CD4-positive, alpha-beta T cell (primary cell): ENCODE results near the gene LGR4. TPM values are rescaled to one million over a fixed set of nuclear protein-coding genes. Genes with fewer than 3 reads are reported as not detected.

Source experiments
- ATAC-seq: fragments of 200-7000 bp; cut with Tn5 transposase; one replicate; pipeline ENCODE4 v1.10.0; 2022; ENCODE audit warnings: mild to moderate bottlenecking; ENCODE audit not compliant: poor library complexity
- CTCF ChIA-PET: fragments of 350-600 bp; sonication (Branson Sonifier 250); formaldehyde crosslinking; loops from one replicate; lab custom pipeline; 2021; ENCODE audit warnings: antibody characterized with exemption, inconsistent platforms; lab: Charles Lee
- POLR2A ChIA-PET: fragments of 350-600 bp; sonication (Branson Sonifier 250); formaldehyde crosslinking; loops from one replicate; lab custom pipeline; 2021; ENCODE audit warnings: antibody characterized with exemption, inconsistent platforms; lab: Charles Lee
- DNase-seq, 14 experiments: peaks; one replicate each; pipeline ENCODE4 v3.0.0-alpha.2; 2013 to 2020; ENCODE audit warnings: mixed read lengths in 2 of 14
- H3K27ac ChIP-seq, 2 donors: one replicate each; pipeline versions ENCODE4 v1.5.1 to v1.7.0; 2013; ENCODE audit warnings: low read length in 2 of 2, low read depth in 1 of 2, mild to moderate bottlenecking in 1 of 2
- H3K27me3 ChIP-seq, 2 experiments: 1 replicate in 1 of 2; 2 replicates in 1 of 2; pipeline versions ENCODE4 v1.6.1 to v1.7.0; 2013; ENCODE audit warnings: low read length in 2 of 2, control low read depth in 1 of 2, mild to moderate bottlenecking in 1 of 2, moderate library complexity in 1 of 2; ENCODE audit not compliant: insufficient read depth in 2 of 2, control insufficient read depth in 1 of 2
- H3K36me3 ChIP-seq: one replicate; pipeline ENCODE4 v1.6.1; 2013; ENCODE audit warnings: low read length, control low read depth; ENCODE audit not compliant: insufficient read depth
- H3K4me1 ChIP-seq: one replicate; pipeline ENCODE4 v1.6.1; 2013; ENCODE audit warnings: low read length, control low read depth; ENCODE audit not compliant: insufficient read depth
- H3K4me3 ChIP-seq: one replicate; pipeline ENCODE4 v1.5.1; 2013; ENCODE audit warnings: mild to moderate bottlenecking, low read length, moderate library complexity
- H3K9me3 ChIP-seq, 2 experiments: 1 replicate in 1 of 2; 2 replicates in 1 of 2; pipeline versions ENCODE4 v1.6.1 to v1.7.0; 2013; ENCODE audit warnings: low read length in 2 of 2, mild to moderate bottlenecking in 2 of 2, control low read depth in 1 of 2, moderate library complexity in 1 of 2; ENCODE audit not compliant: control insufficient read depth in 1 of 2, insufficient read depth in 1 of 2
- H3K27ac Mint-ChIP-seq: one replicate; pipeline ENCODE4 v1.8.0; 2020; ENCODE audit warnings: mixed read lengths
- H3K27me3 Mint-ChIP-seq: one replicate; pipeline ENCODE4 v1.8.0; 2021; ENCODE audit warnings: mixed read lengths
- H3K36me3 Mint-ChIP-seq: one replicate; pipeline ENCODE4 v1.8.0; 2021; ENCODE audit warnings: low read depth, mixed read lengths
- H3K4me1 Mint-ChIP-seq: one replicate; pipeline ENCODE4 v1.8.0; 2021; ENCODE audit warnings: low read depth, mixed read lengths
- H3K4me3 Mint-ChIP-seq: one replicate; pipeline ENCODE4 v1.8.0; 2020; ENCODE audit warnings: mild to moderate bottlenecking, mixed read lengths
- H3K9me3 Mint-ChIP-seq: one replicate; pipeline ENCODE4 v1.8.0; 2020; ENCODE audit warnings: mixed read lengths
- CTCF ChIP-seq: fragments of 200-600 bp; IDR thresholded peaks from one replicate; pipeline ENCODE4 v1.8.0; 2022; ENCODE audit warnings: antibody characterized with exemption, mild to moderate bottlenecking
- intact Hi-C, 2 experiments: fragments of 100-400 bp; cut with DNase I in 1 of 2; cut with micrococcal nuclease in 1 of 2; formaldehyde crosslinking; loops; one replicate each; pipeline versions ENCODE4 v1.15.1 to v1.9.0; 2023 to 2025; cut with DNase I, micrococcal nuclease
- total RNA-seq, 174 experiments: library from RNA in 2 of 174; stranded (reverse) in 2 of 174; gene quantifications; one replicate each; pipeline ENCODE4 v1.2.3 and lab custom pipeline; 2021 to 2026

LGR4 gene
- total RNA-seq, 2 experiments from 2014 or later = 0.69 to 0.87 TPM

GRCh38 chr11:27350511-27350910 is 122.1 kb downstream of the LGR4 start:
- no peaks in the 10 kb centered on the region for H3K27me3 ChIP-seq
- H3K4me1 Mint-ChIP-seq = no peaks in the 10 kb centered on the region
- peaks cover 20% of the 10 kb centered on the region for H3K36me3 Mint-ChIP-seq
- CTCF ChIA-PET = no interaction called here
- H3K27me3 Mint-ChIP-seq = no peaks in the 10 kb centered on the region
- intact Hi-C loops = no loop called here
- no peak overlapping the region for H3K27ac Mint-ChIP-seq
- no peaks in the 10 kb centered on the region for H3K4me1 ChIP-seq
- no peak overlapping the region for H3K4me3 Mint-ChIP-seq
- no peak overlapping the region for H3K4me3 ChIP-seq
- no peaks in the 10 kb centered on the region for H3K36me3 ChIP-seq
- ATAC-seq (no peak), DNase-seq (no peak)
- no peak overlapping the region for H3K27ac ChIP-seq
- H3K9me3 Mint-ChIP-seq = no peaks in the 10 kb centered on the region
- TF ChIP-seq CTCF = no peak
- no peaks in the 10 kb centered on the region for H3K9me3 ChIP-seq
- POLR2A ChIA-PET = no interaction called here

DNA sequence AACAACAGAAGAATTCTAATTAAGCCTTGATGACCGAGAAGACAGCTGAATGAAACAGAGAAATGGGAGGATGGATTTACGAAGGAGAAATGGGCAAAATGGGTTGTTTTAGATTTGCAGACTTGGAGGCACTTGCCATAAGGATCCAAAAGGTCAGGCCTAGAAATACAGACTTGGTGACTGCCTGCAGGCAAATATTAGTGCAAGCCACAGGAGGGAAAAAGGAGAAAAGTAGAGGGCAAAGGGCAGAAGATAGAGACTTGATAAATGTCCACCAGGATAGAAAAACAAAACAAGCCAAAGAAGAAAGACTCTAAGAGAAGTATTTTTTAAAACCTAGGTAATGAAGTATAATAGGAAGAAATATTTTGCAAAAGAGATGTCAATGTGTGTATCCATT is 122.7 kb downstream of the LGR4 start:
- ATAC-seq = no peak
- Histone ChIP-seq H3K4me3 (no peak overlapping the region), H3K36me3 (no peaks in the 10 kb centered on the region), H3K4me1 (no peaks in the 10 kb centered on the region), H3K27me3 (no peaks in the 10 kb centered on the region), H3K27ac (no peak overlapping the region), H3K9me3 (no peaks in the 10 kb centered on the region)
- POLR2A ChIA-PET = no interaction called here
- CTCF ChIA-PET = no interaction called here
- Mint-ChIP-seq H3K9me3 (no peaks in the 10 kb centered on the region), H3K36me3 (peaks cover 21% of the 10 kb centered on the region), H3K27ac (no peak overlapping the region), H3K4me3 (no peak overlapping the region), H3K4me1 (no peaks in the 10 kb centered on the region), H3K27me3 (no peaks in the 10 kb centered on the region)
- DNase-seq = no peak
- intact Hi-C loops = no loop called here
- TF ChIP-seq CTCF = no peak

DNA sequence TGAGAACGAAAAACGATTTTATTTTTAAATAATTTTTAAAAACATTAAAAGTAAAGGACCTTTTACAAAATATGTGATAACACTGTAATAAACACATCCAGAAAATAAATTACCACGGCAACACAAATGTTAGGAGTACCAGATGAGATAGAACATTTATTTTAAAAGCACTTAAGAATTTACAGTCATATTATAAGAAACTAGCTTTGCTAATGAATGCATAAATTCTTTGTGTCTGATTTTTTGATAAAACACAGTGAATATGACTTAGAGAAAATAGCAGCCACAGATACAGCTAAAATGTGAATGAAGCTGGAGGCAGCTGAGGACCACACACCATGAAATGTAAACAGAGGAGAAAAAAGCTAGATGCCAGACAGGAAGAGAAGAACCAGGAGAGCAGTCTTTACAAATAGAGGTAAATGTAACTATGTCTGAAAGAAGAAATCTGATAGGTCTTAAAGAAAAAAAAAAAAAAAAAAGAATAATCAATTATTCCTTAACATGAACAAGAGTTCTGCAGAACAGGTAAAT is 124.2 kb downstream of the LGR4 start:
- ATAC-seq (no peak), DNase-seq (no peak)
- H3K4me1 Mint-ChIP-seq = no peaks in the 10 kb centered on the region
- ChIA-PET POLR2A (no interaction called here), CTCF (interaction anchor here (0.7 kb wide), 2 partner anchors 43 to 67 kb away, joined by 3 read pairs; no protein-coding TSS in a partner anchor)
- no peak for TF ChIP-seq CTCF
- Histone ChIP-seq H3K27ac (no peak overlapping the region), H3K36me3 (no peaks in the 10 kb centered on the region), H3K4me1 (no peaks in the 10 kb centered on the region), H3K27me3 (no peaks in the 10 kb centered on the region), H3K9me3 (no peaks in the 10 kb centered on the region), H3K4me3 (no peak overlapping the region)
- H3K27ac Mint-ChIP-seq = no peak overlapping the region
- no peak overlapping the region for H3K4me3 Mint-ChIP-seq
- peaks cover 25% of the 10 kb centered on the region for H3K36me3 Mint-ChIP-seq
- no peaks in the 10 kb centered on the region for H3K9me3 Mint-ChIP-seq
- no peaks in the 10 kb centered on the region for H3K27me3 Mint-ChIP-seq
- intact Hi-C loops = no loop called here
